ENCODE data around the gene FNBP1L. TPM values are rescaled to one million over a fixed set of nuclear protein-coding genes. Genes with fewer than 3 reads are reported as not detected.

Gene FNBP1L
- total RNA-seq, 1 donor from 2014 or later, result 29.7 TPM

DNA sequence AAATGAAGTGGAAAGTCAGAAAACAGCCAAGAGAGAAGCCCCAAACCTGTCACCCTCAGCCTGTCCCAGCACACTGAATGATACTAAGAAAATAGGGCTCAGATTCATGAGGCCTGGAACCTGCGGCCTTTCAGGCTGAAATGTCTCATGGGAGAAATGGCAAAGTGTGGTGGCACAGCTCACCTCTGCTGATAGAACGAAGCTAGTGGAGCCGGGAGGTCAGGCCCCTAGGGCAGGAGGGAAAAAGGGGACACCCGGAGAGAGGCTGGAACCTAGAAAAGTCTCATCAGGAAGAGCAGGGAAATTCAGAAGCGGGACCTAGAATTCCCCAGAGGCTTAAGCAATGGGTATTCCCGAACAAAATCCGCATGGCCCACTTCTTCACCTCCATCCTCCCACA is 126.6 kb downstream of the FNBP1L start:
- TF ChIP-seq, protein P1, sequence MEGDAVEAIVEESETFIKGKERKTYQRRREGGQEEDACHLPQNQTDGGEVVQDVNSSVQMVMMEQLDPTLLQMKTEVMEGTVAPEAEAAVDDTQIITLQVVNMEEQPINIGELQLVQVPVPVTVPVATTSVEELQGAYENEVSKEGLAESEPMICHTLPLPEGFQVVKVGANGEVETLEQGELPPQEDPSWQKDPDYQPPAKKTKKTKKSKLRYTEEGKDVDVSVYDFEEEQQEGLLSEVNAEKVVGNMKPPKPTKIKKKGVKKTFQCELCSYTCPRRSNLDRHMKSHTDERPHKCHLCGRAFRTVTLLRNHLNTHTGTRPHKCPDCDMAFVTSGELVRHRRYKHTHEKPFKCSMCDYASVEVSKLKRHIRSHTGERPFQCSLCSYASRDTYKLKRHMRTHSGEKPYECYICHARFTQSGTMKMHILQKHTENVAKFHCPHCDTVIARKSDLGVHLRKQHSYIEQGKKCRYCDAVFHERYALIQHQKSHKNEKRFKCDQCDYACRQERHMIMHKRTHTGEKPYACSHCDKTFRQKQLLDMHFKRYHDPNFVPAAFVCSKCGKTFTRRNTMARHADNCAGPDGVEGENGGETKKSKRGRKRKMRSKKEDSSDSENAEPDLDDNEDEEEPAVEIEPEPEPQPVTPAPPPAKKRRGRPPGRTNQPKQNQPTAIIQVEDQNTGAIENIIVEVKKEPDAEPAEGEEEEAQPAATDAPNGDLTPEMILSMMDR (IDR thresholded peaks at IDR 0.05; ENCODE audit: insufficient read depth, low read length, severe bottlenecking), result no peak
- no peaks in the 10 kb centered on the region for H3K27me3 ChIP-seq (ENCODE audit: control insufficient read depth, insufficient read depth, low read length)
- H3K4me3 ChIP-seq (ENCODE audit: low read depth, low read length), result no peak overlapping the region
- no peak for FAIRE-seq
- no peak for DNase-seq (ENCODE audit: low read depth)
- H3K36me3 ChIP-seq (ENCODE audit: control insufficient read depth, insufficient read depth, low read length), result peaks cover 28% of the 10 kb centered on the region

DNA sequence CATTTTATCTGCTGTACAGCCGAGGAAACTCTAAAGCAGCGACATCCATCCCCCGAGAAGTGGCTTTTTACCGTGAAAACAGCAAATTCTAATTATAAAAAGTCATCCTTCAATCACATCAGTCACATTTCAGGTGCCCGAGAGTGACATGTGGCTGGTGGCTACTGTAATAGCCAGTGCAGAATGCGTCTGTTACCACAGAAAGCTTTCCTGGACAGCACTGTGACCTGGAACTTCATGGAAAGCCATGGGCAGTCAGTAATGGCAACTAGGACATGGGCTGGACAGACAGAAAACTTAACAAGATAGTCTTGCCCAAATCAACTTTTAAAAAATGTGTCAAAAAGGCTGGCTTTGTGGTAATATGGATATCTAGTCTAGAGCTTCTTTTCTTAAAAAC is 127.1 kb downstream of the FNBP1L start:
- FAIRE-seq (no peak), DNase-seq (ENCODE audit: low read depth) (no peak)
- Histone ChIP-seq H3K27me3 (ENCODE audit: control insufficient read depth, insufficient read depth, low read length) (no peaks in the 10 kb centered on the region), H3K36me3 (ENCODE audit: control insufficient read depth, insufficient read depth, low read length) (peaks cover 29% of the 10 kb centered on the region), H3K4me3 (ENCODE audit: low read depth, low read length) (no peak overlapping the region)
- TF ChIP-seq, protein P1 (IDR thresholded peaks at IDR 0.05; ENCODE audit: insufficient read depth, low read length, severe bottlenecking), result no peak

DNA sequence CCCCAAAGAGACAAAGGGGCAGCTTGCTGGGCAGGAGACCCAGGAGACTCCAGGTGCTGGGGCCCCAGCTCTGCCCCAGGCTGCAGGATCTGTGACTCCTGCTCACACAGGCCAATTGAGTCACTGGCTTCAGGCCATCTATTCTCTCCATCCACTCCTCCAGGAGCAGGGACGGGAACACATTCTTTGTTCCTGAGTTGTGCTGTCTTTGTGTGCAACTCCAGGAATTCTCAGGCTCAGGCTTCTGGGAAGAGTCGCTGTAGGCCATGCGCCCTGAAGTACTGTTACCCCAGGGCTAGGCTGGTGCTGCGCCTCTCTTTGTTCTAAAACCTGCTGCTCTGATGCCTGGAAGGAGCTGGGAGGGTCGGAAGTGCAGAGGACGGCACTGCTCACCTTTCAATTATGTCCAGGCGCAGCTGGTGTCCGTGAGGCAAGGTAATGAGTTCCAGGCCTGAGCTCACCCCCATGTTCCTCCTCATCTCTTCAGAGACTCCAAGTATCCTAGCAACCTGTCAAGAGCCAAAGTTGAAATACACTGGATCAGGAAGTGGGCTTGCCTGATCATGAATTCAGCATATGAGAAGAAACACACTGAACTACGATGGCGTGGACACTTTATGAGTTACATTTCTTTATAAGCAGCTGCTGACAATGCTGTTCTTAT is 127.8 kb downstream of the FNBP1L start:
- H3K27me3 ChIP-seq (ENCODE audit: control insufficient read depth, insufficient read depth, low read length), result no peaks in the 10 kb centered on the region
- H3K36me3 ChIP-seq (ENCODE audit: control insufficient read depth, insufficient read depth, low read length), result peaks cover 28% of the 10 kb centered on the region
- no peak overlapping the region for H3K4me3 ChIP-seq (ENCODE audit: low read depth, low read length)
- DNase-seq (ENCODE audit: low read depth) (peak; percentile 51), FAIRE-seq (peak; percentile 64)
- TF ChIP-seq, protein P1 (IDR thresholded peaks at IDR 0.05; ENCODE audit: insufficient read depth, low read length, severe bottlenecking), result no peak

DNA sequence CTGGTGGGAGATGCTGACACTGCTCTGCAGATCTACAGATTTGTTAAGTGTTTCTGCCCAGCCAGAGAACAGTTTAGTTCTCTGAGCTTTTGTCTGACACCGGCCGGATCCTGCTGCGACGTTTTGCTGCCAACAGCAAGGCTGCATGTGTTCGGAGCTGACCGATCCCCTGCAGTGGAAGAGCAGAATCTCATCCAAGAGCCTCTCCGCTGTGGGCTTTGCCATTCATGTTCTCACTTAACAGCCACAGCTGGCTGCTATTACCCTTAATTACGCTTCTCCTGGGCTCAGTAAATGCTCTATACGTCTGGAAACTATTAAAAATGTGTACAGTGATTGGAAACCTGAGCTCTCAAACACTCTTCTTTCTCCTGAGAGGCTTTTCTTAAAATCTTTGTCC is 128.4 kb downstream of the FNBP1L start:
- FAIRE-seq (no peak), DNase-seq (ENCODE audit: low read depth) (no peak)
- H3K4me3 ChIP-seq (ENCODE audit: low read depth, low read length), result no peak overlapping the region
- H3K36me3 ChIP-seq (ENCODE audit: control insufficient read depth, insufficient read depth, low read length), result peaks cover 28% of the 10 kb centered on the region
- H3K27me3 ChIP-seq (ENCODE audit: control insufficient read depth, insufficient read depth, low read length), result no peaks in the 10 kb centered on the region
- TF ChIP-seq, protein P1 (IDR thresholded peaks at IDR 0.05; ENCODE audit: insufficient read depth, low read length, severe bottlenecking), result no peak

DNA sequence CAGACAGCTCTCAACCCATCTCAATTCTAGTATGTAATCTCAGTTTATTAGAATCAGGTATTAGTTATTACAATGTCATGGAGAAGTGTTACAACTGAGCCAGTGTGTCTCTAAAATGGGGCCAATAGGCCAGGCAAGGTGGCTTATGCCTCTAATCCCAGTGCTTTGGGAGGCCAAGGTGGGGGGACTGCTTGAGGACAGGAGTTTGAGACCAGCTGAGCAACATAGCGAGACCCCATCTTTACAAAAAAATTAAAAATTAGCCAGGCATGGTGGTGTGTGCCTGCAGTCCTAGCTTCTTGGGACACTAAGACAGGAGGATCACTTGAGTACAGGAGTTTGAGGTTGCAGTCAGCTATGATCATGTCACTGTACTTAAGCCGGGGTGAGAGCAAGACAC is 128.8 kb downstream of the FNBP1L start:
- H3K36me3 ChIP-seq (ENCODE audit: control insufficient read depth, insufficient read depth, low read length), result peaks cover 26% of the 10 kb centered on the region
- no peak for FAIRE-seq
- TF ChIP-seq, protein P1 (IDR thresholded peaks at IDR 0.05; ENCODE audit: insufficient read depth, low read length, severe bottlenecking), result no peak

More for the DNA sequence above, 128.8 kb downstream of the FNBP1L start:
- Histone ChIP-seq H3K4me3 (ENCODE audit: low read depth, low read length) (no peak overlapping the region), H3K27me3 (ENCODE audit: control insufficient read depth, insufficient read depth, low read length) (no peaks in the 10 kb centered on the region)
- DNase-seq (ENCODE audit: low read depth), result no peak
